Measurements from ENCODE around the gene SNED1.

The SNED1 gene

DNA sequence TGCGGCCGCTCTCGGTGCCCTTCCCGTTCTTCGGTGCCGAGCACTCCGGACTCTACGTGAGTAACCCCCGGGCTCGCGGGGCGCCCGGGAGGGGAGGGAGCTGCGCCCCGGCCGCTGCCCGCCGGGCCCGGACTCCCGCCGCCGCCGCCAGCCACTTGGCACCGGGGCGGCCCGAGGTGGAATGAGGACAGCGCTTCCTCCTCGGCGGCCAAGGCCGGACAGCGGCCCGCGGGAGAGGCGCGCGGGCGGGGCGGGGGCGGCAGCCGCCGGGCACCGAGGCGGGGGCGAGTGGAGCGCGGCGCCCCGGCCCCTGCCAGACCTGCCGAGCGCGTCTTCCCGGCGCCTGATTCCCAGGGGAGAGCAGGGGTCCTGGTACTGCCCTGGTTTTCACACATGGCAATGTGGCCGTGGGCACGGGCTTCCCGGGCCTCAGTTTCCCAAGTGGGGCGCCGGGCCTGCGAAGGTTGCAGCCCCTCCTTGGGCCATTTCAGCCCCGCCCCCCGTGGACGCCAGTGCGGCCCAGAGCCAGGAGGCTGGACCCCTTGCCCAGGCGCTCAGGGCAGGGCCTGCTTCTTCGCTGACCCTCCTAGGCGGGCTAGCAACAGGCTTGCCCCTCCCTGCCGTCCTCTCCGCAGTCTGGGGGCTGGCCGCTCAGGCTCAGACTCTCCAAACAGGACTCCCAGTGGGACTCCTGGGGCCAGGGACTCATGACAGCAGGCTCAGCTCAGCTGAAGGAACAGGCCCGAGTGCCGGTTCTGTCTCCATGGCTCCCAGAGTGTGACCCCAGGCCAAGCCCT, 775 bp downstream of the SNED1 start:
- Histone ChIP-seq H3K27me3 (ENCODE audit: low read depth, low read length) (peaks cover 5% of the 10 kb centered on the region), H3K4me1 (ENCODE audit: control insufficient read depth in 1 of 2, insufficient read depth in 2 of 2, low read length in 2 of 2) (peaks cover 0 to 9% of the 10 kb centered on the region in 2 donors), H3K27ac (ENCODE audit: low read length) (no peak overlapping the region), H3K9me3 (ENCODE audit: control insufficient read depth in 1 of 2, low read length in 2 of 2) (peaks cover 11% of the 10 kb centered on the region in 2 donors), H3K4me3 (ENCODE audit: low read depth in 1 of 2, low read length in 2 of 2) (peak overlapping the region; percentile 30 to 51), H3K36me3 (ENCODE audit: control insufficient read depth in 1 of 2, insufficient read depth in 2 of 2, low read length in 2 of 2) (peaks cover 0 to 4% of the 10 kb centered on the region in 2 donors)

DNA sequence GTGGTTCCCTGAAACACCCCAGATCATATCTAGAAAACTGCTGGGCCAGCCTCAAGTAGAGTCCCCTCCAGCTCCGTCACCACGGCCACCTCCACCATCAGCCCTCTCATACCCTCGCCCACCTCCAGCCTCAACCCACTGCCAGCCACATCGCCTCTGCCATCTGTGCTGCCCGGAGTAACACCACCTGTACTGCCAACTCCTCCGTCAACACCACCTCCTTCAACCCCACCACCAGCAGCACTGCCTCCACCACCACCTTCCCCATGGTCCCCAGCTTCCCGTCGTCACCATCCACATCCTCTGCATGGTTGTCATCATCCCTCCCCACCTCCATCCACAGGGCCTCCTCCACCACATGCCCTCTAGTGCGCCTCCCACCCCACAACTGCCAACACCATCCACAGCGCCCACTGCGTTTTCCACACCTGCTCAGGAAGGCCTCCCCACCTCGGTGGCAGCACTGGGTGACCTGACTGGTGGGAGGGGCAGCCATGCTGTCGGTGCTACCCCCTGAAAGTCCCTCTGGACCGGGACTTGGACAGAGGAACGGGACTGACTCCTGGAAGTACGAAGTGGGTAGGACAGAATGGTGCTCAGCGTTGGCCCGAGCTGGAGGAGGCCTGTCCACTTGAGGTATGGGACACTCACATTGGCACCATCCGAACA, 1.6 kb downstream of the SNED1 start:
- Histone ChIP-seq H3K4me3 (ENCODE audit: low read depth in 1 of 2, low read length in 2 of 2) (peak overlapping the region in 1 of 2 donors; percentile 51), H3K36me3 (ENCODE audit: control insufficient read depth in 1 of 2, insufficient read depth in 2 of 2, low read length in 2 of 2) (peaks cover 0 to 4% of the 10 kb centered on the region in 2 donors), H3K4me1 (ENCODE audit: control insufficient read depth in 1 of 2, insufficient read depth in 2 of 2, low read length in 2 of 2) (peaks cover 0 to 9% of the 10 kb centered on the region in 2 donors), H3K27me3 (ENCODE audit: low read depth, low read length) (peaks cover 5% of the 10 kb centered on the region), H3K27ac (ENCODE audit: low read length) (no peak overlapping the region), H3K9me3 (ENCODE audit: control insufficient read depth in 1 of 2, low read length in 2 of 2) (peaks cover 11 to 12% of the 10 kb centered on the region in 2 donors)

GRCh38 chr2:241000831-241001321, 2.5 kb downstream of the SNED1 start:
- Histone ChIP-seq H3K4me3 (ENCODE audit: low read depth in 1 of 2, low read length in 2 of 2) (no peak overlapping the region), H3K27ac (ENCODE audit: low read length) (no peak overlapping the region), H3K27me3 (ENCODE audit: low read depth, low read length) (peaks cover 5% of the 10 kb centered on the region), H3K4me1 (ENCODE audit: control insufficient read depth in 1 of 2, insufficient read depth in 2 of 2, low read length in 2 of 2) (peaks cover 0 to 9% of the 10 kb centered on the region in 2 donors), H3K9me3 (ENCODE audit: control insufficient read depth in 1 of 2, low read length in 2 of 2) (peaks cover 12 to 18% of the 10 kb centered on the region in 2 donors), H3K36me3 (ENCODE audit: control insufficient read depth in 1 of 2, insufficient read depth in 2 of 2, low read length in 2 of 2) (peaks cover 0 to 4% of the 10 kb centered on the region in 2 donors)

DNA sequence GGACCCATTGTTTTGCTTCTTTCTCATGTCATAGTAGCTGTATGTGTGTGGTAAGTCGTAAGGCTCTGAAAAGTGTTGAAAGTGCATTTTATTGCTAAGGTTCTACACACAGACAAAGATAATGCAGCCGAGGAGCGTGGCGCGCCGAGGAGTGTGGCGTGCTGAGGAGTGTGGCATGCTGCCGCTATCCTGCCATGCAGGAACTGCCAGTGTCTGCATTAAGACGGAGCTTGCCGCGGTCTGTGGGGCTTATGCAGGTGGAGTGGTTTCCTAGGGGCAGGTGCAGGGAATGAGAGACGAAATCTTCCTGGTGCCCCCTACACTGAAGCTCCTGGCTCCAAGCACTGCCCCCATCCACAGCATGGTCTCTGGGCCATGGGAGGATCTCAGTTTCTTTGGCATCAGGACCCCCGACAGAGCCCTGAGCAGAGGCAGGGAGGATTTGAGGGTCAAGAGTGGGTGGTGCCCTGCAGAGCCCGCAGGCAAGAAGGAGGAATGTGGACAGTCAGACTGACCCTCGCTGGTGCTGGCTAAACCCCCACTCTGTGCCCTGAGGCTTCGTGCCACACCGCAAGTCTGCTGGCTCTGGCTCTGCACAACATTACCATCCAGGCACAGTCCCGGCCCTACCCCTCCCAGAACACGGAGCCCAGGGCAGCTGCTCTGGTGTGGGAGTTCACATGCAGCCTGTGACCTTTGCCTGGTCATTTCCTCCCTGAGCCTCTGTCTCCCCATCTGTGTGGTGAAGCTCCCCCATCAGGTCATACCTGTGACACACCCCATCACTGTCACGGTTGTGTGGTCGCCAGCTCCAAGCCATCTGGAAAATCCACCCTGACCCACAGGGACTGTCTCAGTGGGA, 3.2 kb downstream of the SNED1 start:
- Histone ChIP-seq H3K4me3 (ENCODE audit: low read depth in 1 of 2, low read length in 2 of 2) (no peak overlapping the region), H3K27me3 (ENCODE audit: low read depth, low read length) (peaks cover 5% of the 10 kb centered on the region), H3K27ac (ENCODE audit: low read length) (no peak overlapping the region), H3K36me3 (ENCODE audit: control insufficient read depth in 1 of 2, insufficient read depth in 2 of 2, low read length in 2 of 2) (peaks cover 0 to 4% of the 10 kb centered on the region in 2 donors), H3K9me3 (ENCODE audit: control insufficient read depth in 1 of 2, low read length in 2 of 2) (peaks cover 12 to 18% of the 10 kb centered on the region in 2 donors), H3K4me1 (ENCODE audit: control insufficient read depth in 1 of 2, insufficient read depth in 2 of 2, low read length in 2 of 2) (peaks cover 0 to 9% of the 10 kb centered on the region in 2 donors)

GRCh38 chr2:241002275-241003046, 4.0 kb downstream of the SNED1 start:
- H3K27ac ChIP-seq (ENCODE audit: low read length), result no peak overlapping the region

DNA sequence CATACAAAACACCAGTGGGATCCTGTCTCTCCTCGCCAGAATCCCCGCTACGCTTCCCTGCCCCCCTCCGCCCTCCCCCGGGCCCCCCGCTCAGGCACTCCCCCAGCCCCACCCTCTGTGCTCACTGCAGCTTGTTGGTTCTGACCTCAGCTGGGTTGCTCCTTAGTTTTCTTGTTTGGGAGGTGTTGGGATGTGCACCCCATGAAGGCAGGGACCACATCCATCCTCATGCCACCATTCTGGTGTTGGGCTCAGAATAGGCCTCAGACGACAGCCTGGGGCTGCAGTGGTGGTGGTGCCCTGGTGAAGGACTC, 4.6 kb downstream of the SNED1 start:
- Histone ChIP-seq H3K27ac (ENCODE audit: low read length) (no peak overlapping the region), H3K9me3 (ENCODE audit: control insufficient read depth in 1 of 2, low read length in 2 of 2) (peaks cover 12 to 18% of the 10 kb centered on the region in 2 donors), H3K36me3 (ENCODE audit: control insufficient read depth in 1 of 2, insufficient read depth in 2 of 2, low read length in 2 of 2) (peaks cover 0 to 4% of the 10 kb centered on the region in 2 donors), H3K27me3 (ENCODE audit: low read depth, low read length) (peaks cover 5% of the 10 kb centered on the region), H3K4me3 (ENCODE audit: low read depth in 1 of 2, low read length in 2 of 2) (no peak overlapping the region), H3K4me1 (ENCODE audit: control insufficient read depth in 1 of 2, insufficient read depth in 2 of 2, low read length in 2 of 2) (peaks cover 0 to 4% of the 10 kb centered on the region in 2 donors)

More at GRCh38 chr2:241002275-241003046, 4.0 kb downstream of the SNED1 start:
- Histone ChIP-seq H3K27me3 (ENCODE audit: low read depth, low read length) (peaks cover 5% of the 10 kb centered on the region), H3K4me3 (ENCODE audit: low read depth in 1 of 2, low read length in 2 of 2) (no peak overlapping the region), H3K9me3 (ENCODE audit: control insufficient read depth in 1 of 2, low read length in 2 of 2) (peaks cover 12 to 18% of the 10 kb centered on the region in 2 donors), H3K4me1 (ENCODE audit: control insufficient read depth in 1 of 2, insufficient read depth in 2 of 2, low read length in 2 of 2) (peaks cover 0 to 9% of the 10 kb centered on the region in 2 donors), H3K36me3 (ENCODE audit: control insufficient read depth in 1 of 2, insufficient read depth in 2 of 2, low read length in 2 of 2) (peaks cover 0 to 4% of the 10 kb centered on the region in 2 donors)

GRCh38 chr2:241003369-241003768, 5.0 kb downstream of the SNED1 start:
- H3K27ac ChIP-seq (ENCODE audit: low read length), result no peak overlapping the region
- peaks cover 0 to 4% of the 10 kb centered on the region in 2 donors for H3K36me3 ChIP-seq (ENCODE audit: control insufficient read depth in 1 of 2, insufficient read depth in 2 of 2, low read length in 2 of 2)
- H3K27me3 ChIP-seq (ENCODE audit: low read depth, low read length), result peaks cover 5% of the 10 kb centered on the region
- peaks cover 0 to under 1% of the 10 kb centered on the region in 2 donors for H3K4me1 ChIP-seq (ENCODE audit: control insufficient read depth in 1 of 2, insufficient read depth in 2 of 2, low read length in 2 of 2)
- peaks cover 12 to 18% of the 10 kb centered on the region in 2 donors for H3K9me3 ChIP-seq (ENCODE audit: control insufficient read depth in 1 of 2, low read length in 2 of 2)
- peak overlapping the region in 1 of 2 donors; percentile 12 for H3K4me3 ChIP-seq (ENCODE audit: low read depth in 1 of 2, low read length in 2 of 2)

DNA sequence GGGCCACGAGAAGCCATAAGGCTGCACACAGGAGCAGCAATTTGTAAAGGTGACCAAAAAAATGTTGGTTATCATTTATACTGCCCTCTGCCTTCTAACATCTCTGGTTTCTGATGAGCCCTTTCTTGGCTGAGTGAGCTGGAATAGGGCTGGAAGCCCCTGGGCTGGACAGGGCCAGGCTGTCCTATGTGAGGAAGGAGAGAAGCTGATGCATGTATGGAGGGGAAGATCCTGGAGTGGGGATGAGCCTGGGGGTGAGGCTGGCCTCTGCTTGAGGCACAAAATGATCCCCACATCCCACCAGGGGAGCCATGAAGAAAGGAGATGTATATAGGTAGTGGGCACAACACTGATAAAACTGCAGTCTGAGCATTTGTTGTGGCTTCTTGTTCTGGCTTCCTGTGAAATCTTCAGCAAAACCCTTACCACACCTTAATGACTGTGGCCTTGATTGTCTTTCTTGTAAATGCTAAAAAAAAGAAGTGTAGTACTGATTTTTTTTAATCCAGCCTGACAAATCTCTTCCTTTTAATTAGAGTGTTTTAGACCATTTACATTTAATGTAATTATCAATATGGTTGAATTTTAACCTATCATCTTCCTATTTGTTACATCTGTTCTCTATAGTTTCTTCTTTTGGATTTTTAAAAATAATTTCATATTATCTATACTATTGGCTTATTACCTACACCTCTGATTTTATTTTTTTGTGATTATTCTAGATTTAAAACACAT, 5.6 kb downstream of the SNED1 start:
- H3K27ac ChIP-seq (ENCODE audit: low read length), result no peak overlapping the region
- peaks cover 0 to 4% of the 10 kb centered on the region in 2 donors for H3K36me3 ChIP-seq (ENCODE audit: control insufficient read depth in 1 of 2, insufficient read depth in 2 of 2, low read length in 2 of 2)
- H3K27me3 ChIP-seq (ENCODE audit: low read depth, low read length), result peaks cover 5% of the 10 kb centered on the region
- H3K4me3 ChIP-seq (ENCODE audit: low read depth in 1 of 2, low read length in 2 of 2), result peak overlapping the region in 1 of 2 donors; percentile 12
- peaks cover 12 to 18% of the 10 kb centered on the region in 2 donors for H3K9me3 ChIP-seq (ENCODE audit: control insufficient read depth in 1 of 2, low read length in 2 of 2)
- no peaks in the 10 kb centered on the region for H3K4me1 ChIP-seq (ENCODE audit: control insufficient read depth in 1 of 2, insufficient read depth in 2 of 2, low read length in 2 of 2)

DNA sequence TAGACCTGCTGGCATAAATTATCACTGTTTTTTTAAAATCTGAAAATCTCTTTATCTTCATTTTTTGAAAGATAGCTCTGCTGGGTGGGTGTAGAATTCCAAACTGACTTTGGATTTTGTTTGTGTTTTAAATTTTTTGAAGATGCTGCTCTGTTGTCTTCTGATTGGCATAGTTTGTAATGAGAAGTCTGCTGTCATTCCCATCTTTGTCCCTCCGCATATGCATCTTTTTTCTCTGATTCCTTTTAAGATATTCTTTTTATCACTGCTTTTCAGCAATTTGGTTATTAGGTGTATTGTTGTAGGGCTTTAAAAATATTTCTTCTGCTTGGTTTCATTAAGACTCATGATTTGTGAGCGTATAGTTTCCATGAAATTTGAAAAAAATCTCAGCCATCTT, 7.2 kb downstream of the SNED1 start:
- peaks cover 6 to 11% of the 10 kb centered on the region in 2 donors for H3K4me1 ChIP-seq (ENCODE audit: control insufficient read depth in 1 of 2, insufficient read depth in 2 of 2, low read length in 2 of 2)
- H3K27ac ChIP-seq (ENCODE audit: low read length), result no peak overlapping the region
- H3K4me3 ChIP-seq (ENCODE audit: low read depth in 1 of 2, low read length in 2 of 2), result no peak overlapping the region
- H3K9me3 ChIP-seq (ENCODE audit: control insufficient read depth in 1 of 2, low read length in 2 of 2), result peaks cover 12 to 18% of the 10 kb centered on the region in 2 donors
- no peaks in the 10 kb centered on the region for H3K27me3 ChIP-seq (ENCODE audit: low read depth, low read length)
- H3K36me3 ChIP-seq (ENCODE audit: control insufficient read depth in 1 of 2, insufficient read depth in 2 of 2, low read length in 2 of 2), result peaks cover 0 to 4% of the 10 kb centered on the region in 2 donors

- H3K27me3 ChIP-seq (ENCODE audit: low read depth, low read length), result no peaks in the 10 kb centered on the region
- peaks cover 12 to 18% of the 10 kb centered on the region in 2 donors for H3K9me3 ChIP-seq (ENCODE audit: control insufficient read depth in 1 of 2, low read length in 2 of 2)
- H3K4me3 ChIP-seq (ENCODE audit: low read depth in 1 of 2, low read length in 2 of 2), result no peak overlapping the region
- H3K27ac ChIP-seq (ENCODE audit: low read length), result no peak overlapping the region
- peaks cover 7 to 12% of the 10 kb centered on the region in 2 donors for H3K4me1 ChIP-seq (ENCODE audit: control insufficient read depth in 1 of 2, insufficient read depth in 2 of 2, low read length in 2 of 2)
- peaks cover 0 to 4% of the 10 kb centered on the region in 2 donors for H3K36me3 ChIP-seq (ENCODE audit: control insufficient read depth in 1 of 2, insufficient read depth in 2 of 2, low read length in 2 of 2)
Measured at GRCh38 chr2:241006412-241006811, 8.0 kb downstream of the SNED1 start.

All from muscle layer of duodenum (tissue), 2 donors.